Retina (tissue), 1 donor: Measurements from ENCODE around the gene MEIS3.
A peak's percentile ranks its signal among the peaks of the same experiment; 100 is the strongest.

Experiments used
- DNase-seq: peaks from one replicate; pipeline ENCODE4 v3.0.0-alpha.2; 2016

The MEIS3 gene

GRCh38 chr19:47419030-47419783 is at the start of gene MEIS3:
TSS of gene MEIS3 (minus strand) at chr19:47419527. CDS start at chr19:47419081, 446 bp downstream.
- DNase-seq, result no peak

GRCh38 chr19:47467914-47468313 is 48.6 kb upstream of the MEIS3 start:
- no peak for DNase-seq

- no peak for DNase-seq
Observed at GRCh38 chr19:47465957-47466356, 46.6 kb upstream of the MEIS3 start.

- no peak for DNase-seq
Observed at GRCh38 chr19:47464675-47465419, 45.5 kb upstream of the MEIS3 start.

GRCh38 chr19:47461876-47462275 is 42.5 kb upstream of the MEIS3 start:
- DNase-seq, result no peak

- DNase-seq, result no peak
Observed at GRCh38 chr19:47459477-47459876, 40.1 kb upstream of the MEIS3 start.

GRCh38 chr19:47458672-47459071 is 39.3 kb upstream of the MEIS3 start:
- DNase-seq, result no peak

- peak; percentile 54 for DNase-seq
Observed at GRCh38 chr19:47456721-47457474, 37.6 kb upstream of the MEIS3 start.

- no peak for DNase-seq
Observed at GRCh38 chr19:47450478-47450877, 31.2 kb upstream of the MEIS3 start.

GRCh38 chr19:47448360-47448727 is 29.0 kb upstream of the MEIS3 start:
- no peak for DNase-seq

- peak; percentile 85 for DNase-seq
Observed at GRCh38 chr19:47447470-47448359, 28.4 kb upstream of the MEIS3 start.

GRCh38 chr19:47446534-47447469 is 27.5 kb upstream of the MEIS3 start:
- DNase-seq, result no peak

- DNase-seq, result no peak
Observed at GRCh38 chr19:47445937-47446402, 26.6 kb upstream of the MEIS3 start.

- no peak for DNase-seq
Observed at GRCh38 chr19:47445527-47445926, 26.2 kb upstream of the MEIS3 start.

GRCh38 chr19:47444388-47444821 is 25.1 kb upstream of the MEIS3 start:
- peak; percentile 65 for DNase-seq

GRCh38 chr19:47443331-47443730 is 24.0 kb upstream of the MEIS3 start:
- DNase-seq, result no peak

GRCh38 chr19:47438793-47439220 is 19.5 kb upstream of the MEIS3 start:
- no peak for DNase-seq

GRCh38 chr19:47437500-47437899 is 18.2 kb upstream of the MEIS3 start:
- no peak for DNase-seq

GRCh38 chr19:47436712-47437401 is 17.5 kb upstream of the MEIS3 start:
- DNase-seq, result peak; percentile 89

- DNase-seq, result no peak
Observed at GRCh38 chr19:47435883-47436417, 16.6 kb upstream of the MEIS3 start.
